ENCODE data around the gene SLC5A10.

The SLC5A10 gene

GRCh38 chr17:18959071-18959844, 7.3 kb downstream of the SLC5A10 start:
- no peak for TF ChIP-seq CTCF (IDR thresholded peaks at IDR 0.05; ENCODE audit: borderline replicate concordance, control extremely low read depth, extremely low read depth, insufficient read depth, missing control alignments)
- DNase-seq (ENCODE audit: low spot score) = no peak
- in situ Hi-C loops (cut with MboI; ENCODE audit: low sequenced_read_pairs, unreplicated experiment) = no loop called here

- no peak for DNase-seq (ENCODE audit: low spot score)
- in situ Hi-C loops (cut with MboI; ENCODE audit: low sequenced_read_pairs, unreplicated experiment) = no loop called here
- no peak for TF ChIP-seq CTCF (IDR thresholded peaks at IDR 0.05; ENCODE audit: borderline replicate concordance, control extremely low read depth, extremely low read depth, insufficient read depth, missing control alignments)
Observed at GRCh38 chr17:18959845-18960240, 7.9 kb downstream of the SLC5A10 start.

GRCh38 chr17:18960241-18960665, 8.3 kb downstream of the SLC5A10 start:
- in situ Hi-C loops (cut with MboI; ENCODE audit: low sequenced_read_pairs, unreplicated experiment) = no loop called here
- no peak for TF ChIP-seq CTCF (IDR thresholded peaks at IDR 0.05; ENCODE audit: borderline replicate concordance, control extremely low read depth, extremely low read depth, insufficient read depth, missing control alignments)
- DNase-seq (ENCODE audit: low spot score) = no peak

GRCh38 chr17:18960803-18961511, 9.0 kb downstream of the SLC5A10 start:
- peak; percentile 93 for DNase-seq (ENCODE audit: low spot score)
- TF ChIP-seq CTCF (IDR thresholded peaks at IDR 0.05; ENCODE audit: borderline replicate concordance, control extremely low read depth, extremely low read depth, insufficient read depth, missing control alignments) = peak; percentile 86
- in situ Hi-C loops (cut with MboI; ENCODE audit: low sequenced_read_pairs, unreplicated experiment) = no loop called here

GRCh38 chr17:18961634-18962493, 9.9 kb downstream of the SLC5A10 start:
- no peak for TF ChIP-seq CTCF (IDR thresholded peaks at IDR 0.05; ENCODE audit: borderline replicate concordance, control extremely low read depth, extremely low read depth, insufficient read depth, missing control alignments)
- in situ Hi-C loops (cut with MboI; ENCODE audit: low sequenced_read_pairs, unreplicated experiment) = no loop called here
- peak; percentile 82 for DNase-seq (ENCODE audit: low spot score)

GRCh38 chr17:18962494-18962815, 10.5 kb downstream of the SLC5A10 start:
- DNase-seq (ENCODE audit: low spot score) = no peak
- in situ Hi-C loops (cut with MboI; ENCODE audit: low sequenced_read_pairs, unreplicated experiment) = no loop called here
- no peak for TF ChIP-seq CTCF (IDR thresholded peaks at IDR 0.05; ENCODE audit: borderline replicate concordance, control extremely low read depth, extremely low read depth, insufficient read depth, missing control alignments)

Measured in GM13976 (cell line).